Measurements from ENCODE around the gene MOGAT3.

The MOGAT3 gene

DNA sequence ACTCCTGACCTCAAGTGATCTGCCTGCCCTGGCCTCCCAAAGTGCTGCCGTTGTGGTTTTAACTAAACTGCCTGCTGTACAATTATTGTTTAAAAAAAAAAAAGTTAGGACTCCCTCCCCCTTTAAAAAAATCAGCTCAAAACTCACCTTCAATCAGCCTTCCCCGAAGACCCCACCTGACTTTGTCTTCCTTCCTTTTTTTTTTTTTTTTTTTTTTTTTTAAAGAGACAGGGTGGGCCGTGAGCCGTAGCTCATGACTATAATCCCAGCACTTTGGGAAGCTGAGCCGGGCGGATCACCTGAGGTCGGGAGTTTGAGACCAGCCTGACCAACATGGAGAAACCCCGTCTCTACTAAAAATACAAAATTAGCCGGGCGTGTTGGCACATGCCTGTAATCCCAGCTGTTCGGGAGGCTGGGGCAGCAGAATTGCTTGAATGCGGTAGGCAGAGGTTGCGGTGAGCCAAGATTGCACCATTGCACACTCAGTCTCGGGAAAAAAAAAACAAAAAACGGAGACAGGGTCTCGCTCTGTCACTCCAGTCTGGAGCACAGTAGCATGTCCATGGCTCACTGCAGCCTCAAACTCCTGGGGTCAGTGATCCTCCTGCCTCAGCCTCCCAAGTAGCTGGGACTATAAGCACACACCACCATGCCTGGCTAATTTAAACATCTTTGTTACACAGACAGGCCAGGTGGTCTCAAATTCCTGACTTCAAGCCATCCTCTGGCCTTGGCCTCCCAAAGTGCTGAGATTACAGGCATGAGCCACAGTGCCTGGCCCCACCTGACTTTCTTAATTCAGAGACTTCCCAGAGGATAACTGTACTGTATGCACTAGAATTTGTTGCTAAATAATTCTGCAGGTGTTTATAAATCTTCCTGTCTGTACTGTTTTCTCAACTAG, 40.9 kb upstream of the MOGAT3 start:
- TF ChIP-seq, protein P1, sequence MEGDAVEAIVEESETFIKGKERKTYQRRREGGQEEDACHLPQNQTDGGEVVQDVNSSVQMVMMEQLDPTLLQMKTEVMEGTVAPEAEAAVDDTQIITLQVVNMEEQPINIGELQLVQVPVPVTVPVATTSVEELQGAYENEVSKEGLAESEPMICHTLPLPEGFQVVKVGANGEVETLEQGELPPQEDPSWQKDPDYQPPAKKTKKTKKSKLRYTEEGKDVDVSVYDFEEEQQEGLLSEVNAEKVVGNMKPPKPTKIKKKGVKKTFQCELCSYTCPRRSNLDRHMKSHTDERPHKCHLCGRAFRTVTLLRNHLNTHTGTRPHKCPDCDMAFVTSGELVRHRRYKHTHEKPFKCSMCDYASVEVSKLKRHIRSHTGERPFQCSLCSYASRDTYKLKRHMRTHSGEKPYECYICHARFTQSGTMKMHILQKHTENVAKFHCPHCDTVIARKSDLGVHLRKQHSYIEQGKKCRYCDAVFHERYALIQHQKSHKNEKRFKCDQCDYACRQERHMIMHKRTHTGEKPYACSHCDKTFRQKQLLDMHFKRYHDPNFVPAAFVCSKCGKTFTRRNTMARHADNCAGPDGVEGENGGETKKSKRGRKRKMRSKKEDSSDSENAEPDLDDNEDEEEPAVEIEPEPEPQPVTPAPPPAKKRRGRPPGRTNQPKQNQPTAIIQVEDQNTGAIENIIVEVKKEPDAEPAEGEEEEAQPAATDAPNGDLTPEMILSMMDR (IDR thresholded peaks at IDR 0.05; ENCODE audit: low read depth, low read length), result no peak
- H3K4me3 ChIP-seq (ENCODE audit: low read depth, low read length), result no peak overlapping the region

DNA sequence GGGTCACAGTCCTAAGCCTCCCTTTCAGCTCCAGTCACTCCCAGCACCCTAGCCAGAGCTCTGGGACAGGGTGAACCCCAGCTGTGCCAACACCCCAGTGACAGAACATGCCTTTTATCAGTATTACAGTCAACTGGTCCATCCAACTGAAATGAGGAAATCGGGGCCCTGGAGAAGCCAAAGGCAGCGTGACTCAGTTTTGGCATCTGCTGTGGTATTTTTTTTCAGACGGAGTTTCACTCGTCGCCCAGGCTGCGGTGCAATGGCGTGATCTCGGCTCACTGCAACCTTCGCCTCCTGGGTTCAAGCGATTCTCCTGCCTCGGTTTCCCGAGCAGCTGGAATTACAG, 40.2 kb upstream of the MOGAT3 start:
- TF ChIP-seq, protein P1 (IDR thresholded peaks at IDR 0.05; ENCODE audit: low read depth, low read length), result no peak
- no peak overlapping the region for H3K4me3 ChIP-seq (ENCODE audit: low read depth, low read length)

DNA sequence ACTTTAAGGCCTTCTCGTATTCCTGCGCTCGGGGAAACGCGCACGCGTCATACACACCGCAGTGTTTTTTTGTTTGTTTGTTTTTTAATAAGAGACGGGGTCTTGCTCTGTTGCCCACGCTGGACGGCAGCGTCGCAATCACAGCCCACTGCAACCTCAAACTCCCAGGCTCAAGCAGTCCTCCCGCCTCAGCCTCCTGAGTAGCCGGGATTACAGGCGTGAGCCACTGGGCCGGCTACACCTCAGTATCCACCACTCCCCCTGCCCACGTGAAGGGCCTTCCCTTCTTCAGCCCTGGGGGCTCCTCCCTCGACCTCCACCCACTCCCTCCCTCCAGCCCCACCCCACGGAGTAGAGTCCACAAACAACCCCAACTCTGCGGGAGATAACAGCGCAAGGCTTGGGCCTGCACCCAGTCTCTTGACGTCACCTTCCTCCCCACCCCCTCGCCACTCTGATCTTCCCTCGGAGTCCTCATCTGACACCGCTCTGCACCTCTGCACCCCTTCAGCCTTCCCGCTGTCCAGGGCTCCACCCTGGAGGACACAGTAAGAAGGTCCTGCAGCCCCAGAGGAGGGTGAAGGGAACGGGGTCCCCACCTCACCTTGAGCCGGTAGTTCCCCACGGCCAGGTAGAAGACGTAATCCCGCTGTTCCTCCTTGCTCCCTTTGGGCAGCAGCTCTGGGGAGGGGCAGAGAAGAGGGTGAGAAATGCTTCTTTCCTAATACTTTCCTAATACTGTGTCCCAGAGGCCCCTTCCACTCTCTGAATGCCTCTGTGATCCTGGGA, 39.6 kb upstream of the MOGAT3 start:
- no peak overlapping the region for H3K4me3 ChIP-seq (ENCODE audit: low read depth, low read length)
- TF ChIP-seq, protein P1 (IDR thresholded peaks at IDR 0.05; ENCODE audit: low read depth, low read length), result no peak

DNA sequence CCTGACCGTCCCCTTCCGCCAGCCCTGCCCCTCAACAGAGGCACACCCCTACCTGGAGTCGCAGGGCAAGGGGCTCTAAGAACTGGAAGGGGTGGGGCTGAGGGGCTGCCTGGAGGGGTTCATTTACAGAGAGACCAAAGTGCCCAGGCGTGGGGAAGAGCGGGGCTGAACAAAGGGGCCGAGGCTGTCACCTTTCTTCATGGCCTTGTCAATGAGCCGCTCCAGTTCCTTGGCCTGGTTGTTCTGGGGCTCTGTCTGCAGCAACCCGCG, 39.0 kb upstream of the MOGAT3 start:
- TF ChIP-seq, protein P1 (IDR thresholded peaks at IDR 0.05; ENCODE audit: low read depth, low read length), result no peak
- H3K4me3 ChIP-seq (ENCODE audit: low read depth, low read length), result no peak overlapping the region

DNA sequence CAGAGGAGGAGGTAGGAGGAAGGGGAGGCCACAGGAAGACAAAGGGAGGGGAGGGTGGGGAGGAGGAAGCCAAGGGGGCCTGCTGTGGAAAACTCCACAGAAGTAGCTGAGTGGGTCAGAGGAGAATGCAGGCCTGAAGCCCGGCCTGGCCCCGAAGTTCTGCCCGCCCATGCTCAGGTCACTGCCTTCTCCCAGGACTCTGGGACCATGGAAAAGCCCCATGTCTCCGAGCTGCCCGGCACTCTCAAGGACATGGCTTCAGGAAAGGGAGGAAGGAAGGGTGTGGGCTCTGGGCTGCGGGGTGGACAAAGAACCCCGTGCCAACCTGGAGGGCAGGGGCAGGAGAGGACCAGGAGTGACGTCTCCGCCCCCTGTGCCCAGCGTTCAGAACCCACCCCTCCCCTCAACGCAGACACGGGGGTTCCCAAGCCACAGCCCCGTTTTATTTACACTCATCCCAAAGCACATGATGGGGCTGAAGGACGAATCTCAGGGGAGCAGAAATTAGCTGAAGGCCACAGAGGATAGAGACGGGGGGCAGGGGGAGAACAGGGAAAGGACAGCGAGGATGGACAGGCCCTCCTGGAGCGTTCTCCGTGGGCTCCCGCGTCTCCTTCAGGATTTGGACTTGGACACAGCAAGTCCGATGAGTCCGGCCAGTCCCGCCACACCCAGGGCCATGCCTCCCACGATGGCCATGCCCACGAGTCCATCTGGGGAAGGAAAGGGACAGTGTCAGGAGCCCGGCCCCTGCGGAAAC, 38.5 kb upstream of the MOGAT3 start:
- TF ChIP-seq, protein P1 (IDR thresholded peaks at IDR 0.05; ENCODE audit: low read depth, low read length), result no peak
- H3K4me3 ChIP-seq (ENCODE audit: low read depth, low read length), result no peak overlapping the region

DNA sequence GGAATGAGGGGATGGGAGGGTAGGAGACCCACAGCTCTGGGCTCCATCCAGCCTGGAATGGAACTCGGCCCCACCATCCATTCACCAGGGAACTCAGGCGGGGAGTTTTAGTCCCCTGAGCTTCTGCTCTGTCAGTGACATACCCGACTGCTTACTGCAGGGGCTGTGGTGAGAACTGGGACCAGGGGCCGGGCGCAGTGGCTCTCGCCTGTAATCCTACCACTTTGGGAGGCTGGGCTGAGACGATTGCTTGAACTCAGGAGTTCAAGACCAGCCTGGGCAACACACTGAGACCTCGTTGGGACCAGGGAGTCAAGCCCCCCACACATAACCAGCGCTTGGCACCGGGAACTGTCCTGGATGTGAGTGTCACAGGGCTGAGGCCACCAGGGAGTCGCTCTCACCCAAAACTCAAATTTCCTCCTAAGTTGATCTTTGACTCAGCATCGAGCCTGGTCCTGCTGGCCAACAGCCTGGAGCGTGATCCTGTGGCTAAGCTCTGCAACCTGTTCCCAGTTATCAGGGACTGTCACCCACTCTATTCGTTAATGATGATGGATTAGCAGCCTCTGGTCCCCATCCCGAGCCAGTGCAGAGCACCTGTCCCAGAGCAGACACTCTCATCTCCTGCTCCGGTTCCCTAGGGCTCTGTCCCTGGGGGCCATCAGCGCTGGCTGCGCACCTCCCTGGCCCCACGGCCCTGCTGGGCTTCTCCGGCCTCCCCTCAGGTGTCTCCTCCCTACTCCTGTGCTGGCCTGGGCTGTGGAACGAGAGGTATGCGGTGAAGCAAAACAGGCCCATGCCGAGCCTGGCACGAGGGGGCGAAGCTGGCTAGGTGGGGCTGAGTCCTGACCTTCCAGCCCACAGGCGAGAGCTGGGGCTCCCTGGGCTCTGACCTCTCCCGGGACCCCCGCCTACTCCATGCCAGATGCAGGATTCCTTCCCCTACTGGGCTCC, 37.7 kb upstream of the MOGAT3 start:
- H3K4me3 ChIP-seq (ENCODE audit: low read depth, low read length), result no peak overlapping the region
- TF ChIP-seq, protein P1 (IDR thresholded peaks at IDR 0.05; ENCODE audit: low read depth, low read length), result no peak
